ENCODE results near the gene CCR9. TPM values are rescaled to one million over a fixed set of nuclear protein-coding genes. Genes with fewer than 3 reads are reported as not detected.
A peak's percentile ranks its signal among the peaks of the same experiment; 100 is the strongest.

Gene CCR9
- total and polyA plus RNA-seq, 2 donors = 133 to 214 TPM

DNA sequence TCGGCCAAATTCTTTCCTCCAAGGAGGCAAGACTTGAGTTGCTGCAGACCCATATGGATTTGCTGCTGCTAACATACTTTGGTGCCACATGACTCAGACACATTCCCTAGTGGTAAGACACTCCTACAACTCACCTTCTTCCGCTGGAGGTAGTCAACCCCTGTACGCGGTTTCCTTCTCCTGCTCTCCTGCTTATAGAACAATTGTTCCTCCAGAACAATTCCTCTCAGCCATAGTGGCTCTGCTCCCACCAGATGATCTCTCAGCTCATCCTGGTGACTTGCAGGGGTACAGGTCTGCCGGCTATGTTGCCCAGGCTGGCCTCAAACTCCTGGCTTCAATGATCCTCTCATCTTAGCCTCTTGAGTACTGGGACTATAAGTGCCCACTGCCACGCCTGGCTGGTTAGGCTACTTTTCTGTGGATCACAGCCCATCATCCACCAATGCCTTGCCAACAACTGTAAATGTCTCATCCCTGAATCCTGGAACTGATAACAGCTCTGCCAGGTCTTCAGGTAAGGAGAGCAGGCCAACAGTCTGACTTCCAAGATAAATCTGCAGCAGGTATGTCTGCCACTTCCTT lies 54.5 kb downstream of the CCR9 start:
- Histone ChIP-seq H3K27me3 (ENCODE audit: control insufficient read depth in 2 of 2, insufficient read depth in 1 of 2, low read length in 1 of 2) (no peaks in the 10 kb centered on the region), H3K36me3 (ENCODE audit: control insufficient read depth in 2 of 2, insufficient read depth in 2 of 2, low read length in 1 of 2) (peaks cover 30 to 56% of the 10 kb centered on the region in 2 donors), H3K4me1 (ENCODE audit: control insufficient read depth in 2 of 2, insufficient read depth in 2 of 2, low read length in 2 of 2) (peaks cover 16 to 66% of the 10 kb centered on the region in 2 donors), H3K27ac (ENCODE audit: low read depth in 1 of 2, low read length in 1 of 2) (no peak overlapping the region), H3K9me3 (ENCODE audit: control insufficient read depth in 2 of 2, insufficient read depth in 1 of 2, low read length in 1 of 2) (peaks cover 0 to 8% of the 10 kb centered on the region in 2 donors), H3K4me3 (ENCODE audit: low read length in 2 of 2) (no peak overlapping the region)
- 99% methylated on average over 6 of the region's 6 CpGs for WGBS
- DNase-seq (ENCODE audit: low read depth in 6 of 9, low spot score in 9 of 9) = no peak

DNA sequence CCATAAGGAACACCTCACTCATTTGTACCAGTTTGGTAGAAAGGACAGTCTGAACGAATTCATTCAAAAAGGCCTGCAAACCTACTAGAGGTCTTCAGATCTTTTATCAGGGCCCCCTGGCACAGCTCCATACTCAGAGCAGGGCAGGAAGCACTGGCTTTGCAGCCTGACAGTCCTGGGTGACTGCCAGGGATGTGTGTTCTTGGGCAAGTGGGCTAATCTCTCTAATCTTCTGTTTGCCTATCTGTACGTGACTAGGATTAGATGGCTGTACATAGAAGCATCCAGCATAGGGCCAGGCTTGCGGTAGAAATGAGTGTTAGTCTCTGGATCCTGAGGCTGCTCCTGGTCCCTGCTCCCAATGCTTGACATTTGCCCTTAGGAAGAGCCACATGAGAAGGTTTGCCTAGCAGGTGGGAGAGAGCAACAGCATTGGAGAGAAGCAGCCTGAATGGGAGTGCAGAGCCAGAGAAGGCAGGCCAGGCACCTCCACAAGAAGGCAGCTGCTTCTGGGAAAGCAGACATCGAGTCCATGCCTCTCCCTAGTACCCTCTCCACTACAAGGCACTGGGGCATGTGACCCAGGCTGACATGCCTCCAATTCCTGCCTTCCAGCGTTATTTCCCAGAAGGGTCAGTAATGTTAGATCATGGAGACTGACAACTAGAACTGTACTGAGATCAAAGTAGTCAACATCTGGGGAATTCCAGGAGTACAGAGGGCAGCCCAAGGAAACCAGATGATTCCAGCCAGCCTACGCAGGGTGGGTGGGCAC lies 55.9 kb downstream of the CCR9 start:
- Histone ChIP-seq H3K36me3 (ENCODE audit: control insufficient read depth in 2 of 2, insufficient read depth in 2 of 2, low read length in 1 of 2) (peaks cover 28 to 57% of the 10 kb centered on the region in 2 donors), H3K9me3 (ENCODE audit: control insufficient read depth in 2 of 2, insufficient read depth in 1 of 2, low read length in 1 of 2) (peaks cover 0 to 8% of the 10 kb centered on the region in 2 donors), H3K27ac (ENCODE audit: low read depth in 1 of 2, low read length in 1 of 2) (no peak overlapping the region), H3K4me1 (ENCODE audit: control insufficient read depth in 2 of 2, insufficient read depth in 2 of 2, low read length in 2 of 2) (peaks cover 19 to 68% of the 10 kb centered on the region in 2 donors), H3K4me3 (ENCODE audit: low read length in 2 of 2) (no peak overlapping the region), H3K27me3 (ENCODE audit: control insufficient read depth in 2 of 2, insufficient read depth in 1 of 2, low read length in 1 of 2) (no peaks in the 10 kb centered on the region)
- 56% methylated on average over 6 of the region's 6 CpGs for WGBS
- DNase-seq (ENCODE audit: low read depth in 6 of 9, low spot score in 9 of 9) = no peak

- H3K36me3 ChIP-seq (ENCODE audit: control insufficient read depth in 2 of 2, insufficient read depth in 2 of 2, low read length in 1 of 2) = peaks cover 30 to 56% of the 10 kb centered on the region in 2 donors
- no peak within 1 kb of the TSS for H3K4me3 ChIP-seq (ENCODE audit: low read length in 2 of 2)
- peaks cover 21 to 57% of the 10 kb centered on the region in 2 donors for H3K4me1 ChIP-seq (ENCODE audit: control insufficient read depth in 2 of 2, insufficient read depth in 2 of 2, low read length in 2 of 2)
- H3K9me3 ChIP-seq (ENCODE audit: control insufficient read depth in 2 of 2, insufficient read depth in 1 of 2, low read length in 1 of 2) = peaks cover 0 to 8% of the 10 kb centered on the region in 2 donors
- peak within 1 kb of the TSS; percentile 18 to 29 for H3K27ac ChIP-seq (ENCODE audit: low read depth in 1 of 2, low read length in 1 of 2)
- no peaks in the 10 kb centered on the region for H3K27me3 ChIP-seq (ENCODE audit: control insufficient read depth in 2 of 2, insufficient read depth in 1 of 2, low read length in 1 of 2)
- WGBS = 66% methylated on average over 8 of the region's 8 CpGs
- DNase-seq (ENCODE audit: low read depth in 6 of 9, low spot score in 9 of 9) = peak in 6 of 9 donors; percentile 49 to 84 (median 58)
Measured at GRCh38 chr3:45943207-45943846, 57.0 kb downstream of the CCR9 start, which contains the start of gene CXCR6. Gene CXCR6, plus strand, starts transcription at chr3:45943464. Its CDS starts 3,018 bp downstream, at chr3:45946482.

DNA sequence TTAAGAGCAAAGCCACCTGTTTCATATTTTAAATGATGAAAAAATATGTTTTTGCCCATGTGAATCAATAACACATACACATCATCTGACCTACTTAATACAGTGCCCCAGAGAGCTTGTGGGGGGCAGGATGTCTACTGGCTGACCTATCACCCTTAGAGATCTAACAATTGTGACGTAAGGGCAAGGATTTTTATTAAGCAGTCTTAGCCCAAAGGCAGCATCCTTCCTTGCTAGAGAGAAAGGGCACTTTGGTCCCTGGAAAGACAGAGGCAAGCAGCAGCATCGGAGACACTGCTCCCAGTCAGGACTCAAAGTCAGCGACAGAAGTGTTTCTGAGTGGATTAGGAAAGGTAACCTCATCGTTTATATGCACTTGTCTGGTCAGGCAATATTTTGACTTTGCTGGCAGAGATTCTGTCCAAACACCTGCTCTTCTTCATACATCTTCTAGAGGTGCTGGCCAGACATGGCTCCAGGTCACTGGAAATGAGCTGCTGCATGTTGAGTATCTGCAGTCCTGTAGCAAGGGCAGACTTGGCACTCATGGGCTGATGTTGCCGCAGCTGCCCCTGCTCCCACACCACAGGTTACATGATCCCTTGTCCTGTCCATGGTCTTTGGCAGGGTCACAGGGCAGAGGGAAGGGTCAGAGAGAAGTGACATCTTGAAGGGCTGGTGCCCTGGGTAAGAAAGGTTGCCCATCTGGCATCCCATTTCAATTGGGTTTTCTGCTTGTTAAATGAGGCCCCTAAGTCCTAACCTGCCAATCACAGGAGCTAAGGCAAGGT lies 58.7 kb downstream of the CCR9 start:
- 94% methylated on average over 5 of the region's 5 CpGs for WGBS
- peaks cover 0 to 11% of the 10 kb centered on the region in 2 donors for H3K9me3 ChIP-seq (ENCODE audit: control insufficient read depth in 2 of 2, insufficient read depth in 1 of 2, low read length in 1 of 2)
- DNase-seq (ENCODE audit: low read depth in 6 of 9, low spot score in 9 of 9) = no peak
- peaks cover 47 to 69% of the 10 kb centered on the region in 2 donors for H3K36me3 ChIP-seq (ENCODE audit: control insufficient read depth in 2 of 2, insufficient read depth in 2 of 2, low read length in 1 of 2)
- H3K27ac ChIP-seq (ENCODE audit: low read depth in 1 of 2, low read length in 1 of 2) = no peak overlapping the region
- H3K4me3 ChIP-seq (ENCODE audit: low read length in 2 of 2) = no peak overlapping the region
- peaks cover 25 to 59% of the 10 kb centered on the region in 2 donors for H3K4me1 ChIP-seq (ENCODE audit: control insufficient read depth in 2 of 2, insufficient read depth in 2 of 2, low read length in 2 of 2)
- no peaks in the 10 kb centered on the region for H3K27me3 ChIP-seq (ENCODE audit: control insufficient read depth in 2 of 2, insufficient read depth in 1 of 2, low read length in 1 of 2)

DNA sequence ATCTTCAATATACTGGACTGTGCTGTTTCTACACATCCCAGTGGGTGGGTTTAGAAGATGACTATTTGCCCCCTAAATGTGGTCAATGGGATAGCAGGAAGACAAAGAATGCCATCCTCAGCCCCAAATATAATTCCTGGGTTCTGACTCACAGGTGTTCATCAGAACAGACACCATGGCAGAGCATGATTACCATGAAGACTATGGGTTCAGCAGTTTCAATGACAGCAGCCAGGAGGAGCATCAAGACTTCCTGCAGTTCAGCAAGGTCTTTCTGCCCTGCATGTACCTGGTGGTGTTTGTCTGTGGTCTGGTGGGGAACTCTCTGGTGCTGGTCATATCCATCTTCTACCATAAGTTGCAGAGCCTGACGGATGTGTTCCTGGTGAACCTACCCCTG lies 60.0 kb downstream of the CCR9 start:
- no peak for DNase-seq (ENCODE audit: low read depth in 6 of 9, low spot score in 9 of 9)
- WGBS = 100% methylated on average over 1 of the region's 1 CpG
- no peaks in the 10 kb centered on the region for H3K27me3 ChIP-seq (ENCODE audit: control insufficient read depth in 2 of 2, insufficient read depth in 1 of 2, low read length in 1 of 2)
- peaks cover 32 to 72% of the 10 kb centered on the region in 2 donors for H3K4me1 ChIP-seq (ENCODE audit: control insufficient read depth in 2 of 2, insufficient read depth in 2 of 2, low read length in 2 of 2)
- H3K9me3 ChIP-seq (ENCODE audit: control insufficient read depth in 2 of 2, insufficient read depth in 1 of 2, low read length in 1 of 2) = peaks cover 0 to 4% of the 10 kb centered on the region in 2 donors
- no peak overlapping the region for H3K27ac ChIP-seq (ENCODE audit: low read depth in 1 of 2, low read length in 1 of 2)
- H3K36me3 ChIP-seq (ENCODE audit: control insufficient read depth in 2 of 2, insufficient read depth in 2 of 2, low read length in 1 of 2) = peaks cover 56 to 70% of the 10 kb centered on the region in 2 donors
- no peak overlapping the region for H3K4me3 ChIP-seq (ENCODE audit: low read length in 2 of 2)

DNA sequence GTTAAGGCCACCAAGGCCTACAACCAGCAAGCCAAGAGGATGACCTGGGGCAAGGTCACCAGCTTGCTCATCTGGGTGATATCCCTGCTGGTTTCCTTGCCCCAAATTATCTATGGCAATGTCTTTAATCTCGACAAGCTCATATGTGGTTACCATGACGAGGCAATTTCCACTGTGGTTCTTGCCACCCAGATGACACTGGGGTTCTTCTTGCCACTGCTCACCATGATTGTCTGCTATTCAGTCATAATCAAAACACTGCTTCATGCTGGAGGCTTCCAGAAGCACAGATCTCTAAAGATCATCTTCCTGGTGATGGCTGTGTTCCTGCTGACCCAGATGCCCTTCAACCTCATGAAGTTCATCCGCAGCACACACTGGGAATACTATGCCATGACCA lies 60.5 kb downstream of the CCR9 start:
- no peak for DNase-seq (ENCODE audit: low read depth in 6 of 9, low spot score in 9 of 9)
- Histone ChIP-seq H3K4me3 (ENCODE audit: low read length in 2 of 2) (no peak overlapping the region), H3K4me1 (ENCODE audit: control insufficient read depth in 2 of 2, insufficient read depth in 2 of 2, low read length in 2 of 2) (peaks cover 32 to 72% of the 10 kb centered on the region in 2 donors), H3K27me3 (ENCODE audit: control insufficient read depth in 2 of 2, insufficient read depth in 1 of 2, low read length in 1 of 2) (no peaks in the 10 kb centered on the region), H3K36me3 (ENCODE audit: control insufficient read depth in 2 of 2, insufficient read depth in 2 of 2, low read length in 1 of 2) (peaks cover 62 to 76% of the 10 kb centered on the region in 2 donors), H3K9me3 (ENCODE audit: control insufficient read depth in 2 of 2, insufficient read depth in 1 of 2, low read length in 1 of 2) (peaks cover 0 to 4% of the 10 kb centered on the region in 2 donors), H3K27ac (ENCODE audit: low read depth in 1 of 2, low read length in 1 of 2) (no peak overlapping the region)
- WGBS = 55% methylated on average over 3 of the region's 3 CpGs

DNA sequence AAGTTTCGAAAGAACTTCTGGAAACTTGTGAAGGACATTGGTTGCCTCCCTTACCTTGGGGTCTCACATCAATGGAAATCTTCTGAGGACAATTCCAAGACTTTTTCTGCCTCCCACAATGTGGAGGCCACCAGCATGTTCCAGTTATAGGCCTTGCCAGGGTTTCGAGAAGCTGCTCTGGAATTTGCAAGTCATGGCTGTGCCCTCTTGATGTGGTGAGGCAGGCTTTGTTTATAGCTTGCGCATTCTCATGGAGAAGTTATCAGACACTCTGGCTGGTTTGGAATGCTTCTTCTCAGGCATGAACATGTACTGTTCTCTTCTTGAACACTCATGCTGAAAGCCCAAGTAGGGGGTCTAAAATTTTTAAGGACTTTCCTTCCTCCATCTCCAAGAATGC lies 61.0 kb downstream of the CCR9 start:
- peaks cover 62 to 78% of the 10 kb centered on the region in 2 donors for H3K36me3 ChIP-seq (ENCODE audit: control insufficient read depth in 2 of 2, insufficient read depth in 2 of 2, low read length in 1 of 2)
- 87% methylated on average over 3 of the region's 3 CpGs for WGBS
- H3K27me3 ChIP-seq (ENCODE audit: control insufficient read depth in 2 of 2, insufficient read depth in 1 of 2, low read length in 1 of 2) = no peaks in the 10 kb centered on the region
- H3K4me3 ChIP-seq (ENCODE audit: low read length in 2 of 2) = no peak overlapping the region
- H3K27ac ChIP-seq (ENCODE audit: low read depth in 1 of 2, low read length in 1 of 2) = no peak overlapping the region
- peaks cover 32 to 67% of the 10 kb centered on the region in 2 donors for H3K4me1 ChIP-seq (ENCODE audit: control insufficient read depth in 2 of 2, insufficient read depth in 2 of 2, low read length in 2 of 2)
- peaks cover 0 to 4% of the 10 kb centered on the region in 2 donors for H3K9me3 ChIP-seq (ENCODE audit: control insufficient read depth in 2 of 2, insufficient read depth in 1 of 2, low read length in 1 of 2)
- DNase-seq (ENCODE audit: low read depth in 6 of 9, low spot score in 9 of 9) = no peak

GRCh38 chr3:45948311-45948781 lies 62.0 kb downstream of the CCR9 start:
- no peak overlapping the region for H3K4me3 ChIP-seq (ENCODE audit: low read length in 2 of 2)
- H3K9me3 ChIP-seq (ENCODE audit: control insufficient read depth in 2 of 2, insufficient read depth in 1 of 2, low read length in 1 of 2) = peaks cover 0 to 4% of the 10 kb centered on the region in 2 donors
- no peak for DNase-seq (ENCODE audit: low read depth in 6 of 9, low spot score in 9 of 9)
- H3K27me3 ChIP-seq (ENCODE audit: control insufficient read depth in 2 of 2, insufficient read depth in 1 of 2, low read length in 1 of 2) = no peaks in the 10 kb centered on the region
- WGBS = 96% methylated on average over 6 of the region's 6 CpGs
- peaks cover 23 to 57% of the 10 kb centered on the region in 2 donors for H3K4me1 ChIP-seq (ENCODE audit: control insufficient read depth in 2 of 2, insufficient read depth in 2 of 2, low read length in 2 of 2)
- H3K36me3 ChIP-seq (ENCODE audit: control insufficient read depth in 2 of 2, insufficient read depth in 2 of 2, low read length in 1 of 2) = peaks cover 68 to 83% of the 10 kb centered on the region in 2 donors
- H3K27ac ChIP-seq (ENCODE audit: low read depth in 1 of 2, low read length in 1 of 2) = peak overlapping the region in 1 of 2 donors; percentile 49
